HFFc6 (cell line): ENCODE measurements around the gene HERC4. TPM values are rescaled to one million over a fixed set of nuclear protein-coding genes. Genes with fewer than 3 reads are reported as not detected.
A peak's percentile ranks its signal among the peaks of the same experiment; 100 is the strongest.

Experiments
- DNase-seq: peaks from one replicate; pipeline ENCODE4 v3.0.0-alpha.2; 2018
- H3K27ac Mint-ChIP-seq: 2 replicates; pipeline ENCODE4 v1.8.0; 2020; ENCODE audit warnings: mild to moderate bottlenecking, mixed read lengths
- H3K27me3 Mint-ChIP-seq: 2 replicates; pipeline ENCODE4 v1.8.0; 2021; ENCODE audit warnings: mild to moderate bottlenecking, moderate library complexity, mixed read lengths; ENCODE audit not compliant: insufficient read depth
- H3K36me3 Mint-ChIP-seq: 2 replicates; pipeline ENCODE4 v1.8.0; 2021; ENCODE audit warnings: low read depth, mixed read lengths
- H3K4me1 Mint-ChIP-seq: 2 replicates; pipeline ENCODE4 v1.8.0; 2020; ENCODE audit warnings: low read depth, mixed read lengths
- H3K4me3 Mint-ChIP-seq: 2 replicates; pipeline ENCODE4 v1.8.0; 2020; ENCODE audit warnings: mild to moderate bottlenecking, moderate library complexity, mixed read lengths
- H3K9me3 Mint-ChIP-seq: 2 replicates; pipeline ENCODE4 v1.8.0; 2020; ENCODE audit warnings: mild to moderate bottlenecking, mixed read lengths
- CTCF ChIP-seq: fragments of 200-600 bp; sonication (generic); IDR thresholded peaks from 2 replicates; pipeline ENCODE4 v1.5.0; 2021; ENCODE audit warnings: antibody characterized with exemption, mild to moderate bottlenecking
- total RNA-seq, 6 experiments: library from RNA; stranded (reverse); fragmentation: NEBNext Ultra II Directional; extraction: Animal tissue kit (Norgen Biotek cat#: 25700); gene quantifications; 2 replicates in 1 of 6; 3 replicates in 5 of 6; pipeline ENCODE4 v1.2.3, GENCODE V29; 2021

The HERC4 gene
- total RNA-seq, 6 experiments from 2014 or later = 220 to 297 (median 279) TPM

GRCh38 chr10:68049289-68050078, 25.6 kb downstream of the HERC4 start:
- peak overlapping the region; percentile 46; the same call in 1 of the 2 replicates for H3K27ac Mint-ChIP-seq
- H3K36me3 Mint-ChIP-seq = peaks cover 61% of the 10 kb centered on the region
- DNase-seq = no peak
- no peaks in the 10 kb centered on the region for H3K9me3 Mint-ChIP-seq
- H3K27me3 Mint-ChIP-seq = peaks cover 5% of the 10 kb centered on the region
- H3K4me3 Mint-ChIP-seq = no peak overlapping the region
- H3K4me1 Mint-ChIP-seq = peaks cover 84% of the 10 kb centered on the region
- TF ChIP-seq CTCF = no peak

- Mint-ChIP-seq H3K9me3 (no peaks in the 10 kb centered on the region), H3K27me3 (peaks cover 5% of the 10 kb centered on the region), H3K4me1 (peaks cover 84% of the 10 kb centered on the region), H3K27ac (peak overlapping the region; percentile 83), H3K36me3 (peaks cover 51% of the 10 kb centered on the region), H3K4me3 (peak overlapping the region; percentile 41; the same call in 1 of the 2 replicates)
- no peak for TF ChIP-seq CTCF
- no peak for DNase-seq
These were observed 27.3 kb downstream of the HERC4 start for GRCh38 chr10:68047554-68048327.

- peaks cover 84% of the 10 kb centered on the region for H3K4me1 Mint-ChIP-seq
- DNase-seq = no peak
- no peaks in the 10 kb centered on the region for H3K9me3 Mint-ChIP-seq
- H3K27ac Mint-ChIP-seq = peak overlapping the region; percentile 83
- peak overlapping the region; percentile 6; the same call in 1 of the 2 replicates for H3K4me3 Mint-ChIP-seq
- H3K36me3 Mint-ChIP-seq = peaks cover 45% of the 10 kb centered on the region
- peaks cover 5% of the 10 kb centered on the region for H3K27me3 Mint-ChIP-seq
- no peak for TF ChIP-seq CTCF
These were observed 28.0 kb downstream of the HERC4 start for GRCh38 chr10:68047122-68047521.

- DNase-seq = no peak
- Mint-ChIP-seq H3K9me3 (no peaks in the 10 kb centered on the region), H3K4me1 (peaks cover 83% of the 10 kb centered on the region), H3K4me3 (peak overlapping the region; percentile 6; the same call in 1 of the 2 replicates), H3K27ac (peak overlapping the region; percentile 83), H3K27me3 (peaks cover 5% of the 10 kb centered on the region), H3K36me3 (peaks cover 42% of the 10 kb centered on the region)
- no peak for TF ChIP-seq CTCF
These were observed 28.4 kb downstream of the HERC4 start for GRCh38 chr10:68046642-68047041.

- Mint-ChIP-seq H3K4me1 (peaks cover 58% of the 10 kb centered on the region), H3K9me3 (no peaks in the 10 kb centered on the region), H3K4me3 (peak overlapping the region; percentile 41; the same call in 1 of the 2 replicates), H3K27ac (peak overlapping the region; percentile 78), H3K36me3 (peaks cover 32% of the 10 kb centered on the region), H3K27me3 (peaks cover 2% of the 10 kb centered on the region)
- TF ChIP-seq CTCF = no peak
- peak; percentile 43 for DNase-seq
These were observed 32.1 kb downstream of the HERC4 start for GRCh38 chr10:68043030-68043429.
